Right renal cortex interstitium (tissue), 3 donors: Measurements from ENCODE around the gene POU2F2. TPM values are rescaled to one million over a fixed set of nuclear protein-coding genes. Genes with fewer than 3 reads are reported as not detected.

Experiments used
- DNase-seq, 3 donors: peaks; one replicate each; pipeline ENCODE4 v3.0.0-alpha.2; 2013; ENCODE audit warnings: low read depth in 3 of 3, low spot score in 2 of 3
- polyA plus RNA-seq, 3 donors: library from polyadenylated mRNA; unstranded; fragments of 120-200 nt; gene quantifications; one replicate each; pipeline ENCODE4 v1.2.1, GENCODE V29; 2013; ENCODE audit not compliant: insufficient read length in 3 of 3

POU2F2 gene
- polyA plus RNA-seq, 3 donors = 0.72 to 1.3 (median 1.1) TPM

- no peak for DNase-seq
Measured at GRCh38 chr19:42155796-42156195, 23.6 kb upstream of the POU2F2 start.

GRCh38 chr19:42154471-42155323, 22.5 kb upstream of the POU2F2 start:
- DNase-seq = no peak

GRCh38 chr19:42153672-42154433, 21.6 kb upstream of the POU2F2 start:
- no peak for DNase-seq

- no peak for DNase-seq
Measured at GRCh38 chr19:42152910-42153671, 20.8 kb upstream of the POU2F2 start.

GRCh38 chr19:42151782-42152684, 19.8 kb upstream of the POU2F2 start:
- no peak for DNase-seq

GRCh38 chr19:42150911-42151361, 18.7 kb upstream of the POU2F2 start:
- DNase-seq = no peak

GRCh38 chr19:42150364-42150763, 18.1 kb upstream of the POU2F2 start:
- DNase-seq = no peak

- no peak for DNase-seq
Measured at GRCh38 chr19:42149447-42150202, 17.4 kb upstream of the POU2F2 start.

- DNase-seq = no peak
Measured at GRCh38 chr19:42148266-42148665, 16.0 kb upstream of the POU2F2 start.

- DNase-seq = peak in 1 of 3 donors; percentile 58
Measured at GRCh38 chr19:42143341-42144234, 11.3 kb upstream of the POU2F2 start.

GRCh38 chr19:42140125-42140754, 8.0 kb upstream of the POU2F2 start:
- DNase-seq = peak; percentile 61 to 78 (median 65)

GRCh38 chr19:42134535-42135070, 2.4 kb upstream of the POU2F2 start:
- no peak for DNase-seq

- DNase-seq = peak in 1 of 3 donors; percentile 21
Measured at GRCh38 chr19:42132851-42133528, 744 bp upstream of the POU2F2 start.

GRCh38 chr19:42131149-42132029, 857 bp downstream of the POU2F2 start:
- no peak for DNase-seq

GRCh38 chr19:42130254-42130573, 2.0 kb downstream of the POU2F2 start:
- DNase-seq = no peak
